Progenitor cell of endocrine pancreas (in vitro differentiated cells): ENCODE data around the gene SDK2. TPM values are rescaled to one million over a fixed set of nuclear protein-coding genes. Genes with fewer than 3 reads are reported as not detected.
"Not testable (repeated sequence)": the region's sequence is repeated elsewhere in the genome, so short reads cannot be mapped to it uniquely, and the experiment has no call there.

ENCODE experiments used
- DNase-seq: peaks from one replicate; pipeline ENCODE4 v3.0.0; 2021; ENCODE audit warnings: low spot score; ENCODE audit not compliant: unreplicated experiment
- H3K27ac Mint-ChIP-seq: 2 replicates; pipeline ENCODE4 v1.8.0; 2021; ENCODE audit warnings: mild to moderate bottlenecking, moderate library complexity, mixed read lengths
- H3K27me3 Mint-ChIP-seq: 2 replicates; pipeline ENCODE4 v1.8.0; 2021; ENCODE audit warnings: mixed read lengths
- H3K36me3 Mint-ChIP-seq: 2 replicates; pipeline ENCODE4 v1.8.0; 2022; ENCODE audit warnings: mixed read lengths; ENCODE audit not compliant: insufficient read depth
- H3K4me1 Mint-ChIP-seq: 2 replicates; pipeline ENCODE4 v1.8.0; 2021; ENCODE audit warnings: low read depth, mixed read lengths
- H3K4me3 Mint-ChIP-seq: 2 replicates; pipeline ENCODE4 v1.8.0; 2021; ENCODE audit warnings: low read depth, mild to moderate bottlenecking, moderate library complexity, mixed read lengths
- H3K9me3 Mint-ChIP-seq: 2 replicates; pipeline ENCODE4 v1.8.0; 2021; ENCODE audit warnings: low read depth, mixed read lengths
- total RNA-seq: library from RNA; stranded (reverse); gene quantifications from 2 replicates; pipeline ENCODE4 v1.2.1, GENCODE V29; 2021
- TF ChIP-seq, protein P1 (sequence below): fragments of 200-600 bp; sonication (generic); IDR thresholded peaks from one replicate; pipeline ENCODE4 v1.5.0; 2021; ENCODE audit warnings: antibody characterized with exemption, mild to moderate bottlenecking; ENCODE audit not compliant: unreplicated experiment

The SDK2 gene
- total RNA-seq, 1 donor from 2014 or later, result 6.7 TPM

GRCh38 chr17:73311781-73312641, 332.2 kb downstream of the SDK2 start, which contains the start of gene CDC42EP4:
CDC42EP4 (minus strand) TSS chr17:73312001; CDS start chr17:73286500, 25,501 bp downstream.
- peaks cover 9% of the 10 kb centered on the region for H3K27me3 Mint-ChIP-seq
- TF ChIP-seq, protein P1, sequence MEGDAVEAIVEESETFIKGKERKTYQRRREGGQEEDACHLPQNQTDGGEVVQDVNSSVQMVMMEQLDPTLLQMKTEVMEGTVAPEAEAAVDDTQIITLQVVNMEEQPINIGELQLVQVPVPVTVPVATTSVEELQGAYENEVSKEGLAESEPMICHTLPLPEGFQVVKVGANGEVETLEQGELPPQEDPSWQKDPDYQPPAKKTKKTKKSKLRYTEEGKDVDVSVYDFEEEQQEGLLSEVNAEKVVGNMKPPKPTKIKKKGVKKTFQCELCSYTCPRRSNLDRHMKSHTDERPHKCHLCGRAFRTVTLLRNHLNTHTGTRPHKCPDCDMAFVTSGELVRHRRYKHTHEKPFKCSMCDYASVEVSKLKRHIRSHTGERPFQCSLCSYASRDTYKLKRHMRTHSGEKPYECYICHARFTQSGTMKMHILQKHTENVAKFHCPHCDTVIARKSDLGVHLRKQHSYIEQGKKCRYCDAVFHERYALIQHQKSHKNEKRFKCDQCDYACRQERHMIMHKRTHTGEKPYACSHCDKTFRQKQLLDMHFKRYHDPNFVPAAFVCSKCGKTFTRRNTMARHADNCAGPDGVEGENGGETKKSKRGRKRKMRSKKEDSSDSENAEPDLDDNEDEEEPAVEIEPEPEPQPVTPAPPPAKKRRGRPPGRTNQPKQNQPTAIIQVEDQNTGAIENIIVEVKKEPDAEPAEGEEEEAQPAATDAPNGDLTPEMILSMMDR, result no peak
- peak; percentile 90 for DNase-seq
- peaks cover 1% of the 10 kb centered on the region for H3K36me3 Mint-ChIP-seq
- H3K4me3 Mint-ChIP-seq, result peak within 1 kb of the TSS; percentile 98
- H3K4me1 Mint-ChIP-seq, result peaks cover 22% of the 10 kb centered on the region
- H3K9me3 Mint-ChIP-seq, result no peaks in the 10 kb centered on the region
- H3K27ac Mint-ChIP-seq, result peak within 1 kb of the TSS; percentile 96

DNA sequence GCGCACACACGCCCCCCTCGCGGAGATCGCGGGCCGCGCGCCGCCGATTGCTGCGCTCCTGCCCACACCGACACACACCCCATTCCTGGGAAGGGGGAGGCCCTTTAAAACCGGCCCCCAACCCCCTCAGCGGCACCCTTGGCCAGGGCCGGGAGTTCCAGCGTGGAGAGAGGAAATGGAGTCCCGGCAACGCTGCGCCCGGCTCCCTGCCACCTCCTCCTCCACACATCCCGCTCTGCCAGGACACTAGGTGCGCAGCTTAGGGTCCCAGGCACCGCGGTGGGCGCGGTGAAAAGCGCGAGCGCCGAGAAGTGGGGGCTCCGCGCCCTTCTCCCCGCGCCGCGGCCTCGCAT, 332.8 kb downstream of the SDK2 start:
- H3K9me3 Mint-ChIP-seq, result no peaks in the 10 kb centered on the region
- H3K4me3 Mint-ChIP-seq, result peak overlapping the region; percentile 98
- peaks cover 25% of the 10 kb centered on the region for H3K4me1 Mint-ChIP-seq
- peak; percentile 44 for DNase-seq
- TF ChIP-seq, protein P1, result no peak
- H3K27ac Mint-ChIP-seq, result peak overlapping the region; percentile 96
- peaks cover 1% of the 10 kb centered on the region for H3K36me3 Mint-ChIP-seq
- peaks cover 9% of the 10 kb centered on the region for H3K27me3 Mint-ChIP-seq

DNA sequence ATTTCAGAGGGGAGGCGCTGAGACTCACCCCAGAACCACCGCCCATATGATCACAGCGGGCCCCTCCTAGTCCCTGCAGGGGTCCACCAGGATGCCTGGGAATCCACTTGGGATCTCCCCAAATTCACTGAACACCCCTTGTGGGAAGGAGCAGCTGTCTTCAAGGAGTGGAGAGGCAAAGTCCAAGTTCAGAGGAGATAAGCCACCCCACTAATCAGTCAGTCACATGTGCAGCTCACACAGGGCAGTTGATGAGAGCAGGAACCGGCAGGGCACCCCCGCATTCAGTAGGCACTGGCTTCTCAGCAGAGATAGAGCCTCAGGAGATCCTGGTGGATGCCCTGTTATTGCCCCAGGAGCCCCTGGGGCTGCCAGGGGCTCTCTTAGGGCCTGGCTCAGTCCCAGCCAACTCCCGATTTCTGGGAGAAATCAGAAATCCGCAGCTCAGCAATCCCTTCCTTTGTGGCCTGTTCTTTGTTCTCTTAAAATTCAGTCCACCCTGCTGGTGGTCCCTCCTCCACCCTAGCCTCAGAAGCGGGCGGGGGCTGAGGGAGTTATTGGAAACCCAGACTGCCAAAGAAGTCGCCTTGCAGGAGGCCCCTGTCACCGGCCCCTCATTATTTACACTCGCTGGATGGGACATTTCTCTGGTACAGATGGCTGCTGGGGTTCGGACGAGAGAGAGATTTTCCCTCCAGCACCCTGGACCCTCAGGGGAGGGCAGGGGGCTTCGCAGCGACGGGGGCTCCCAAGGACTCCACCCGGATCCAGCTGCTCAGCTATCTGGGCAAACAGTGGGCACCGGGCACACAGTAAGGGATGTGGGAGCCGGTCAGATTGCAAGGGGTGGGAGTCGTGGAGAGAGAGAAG, 334.3 kb downstream of the SDK2 start:
- peaks cover 6% of the 10 kb centered on the region for H3K27me3 Mint-ChIP-seq
- H3K4me3 Mint-ChIP-seq, result peak overlapping the region; percentile 98
- H3K4me1 Mint-ChIP-seq, result peaks cover 37% of the 10 kb centered on the region
- no peaks in the 10 kb centered on the region for H3K9me3 Mint-ChIP-seq
- H3K27ac Mint-ChIP-seq, result peak overlapping the region; percentile 100
- TF ChIP-seq, protein P1, result no peak
- peaks cover 1% of the 10 kb centered on the region for H3K36me3 Mint-ChIP-seq
- DNase-seq, result no peak

DNA sequence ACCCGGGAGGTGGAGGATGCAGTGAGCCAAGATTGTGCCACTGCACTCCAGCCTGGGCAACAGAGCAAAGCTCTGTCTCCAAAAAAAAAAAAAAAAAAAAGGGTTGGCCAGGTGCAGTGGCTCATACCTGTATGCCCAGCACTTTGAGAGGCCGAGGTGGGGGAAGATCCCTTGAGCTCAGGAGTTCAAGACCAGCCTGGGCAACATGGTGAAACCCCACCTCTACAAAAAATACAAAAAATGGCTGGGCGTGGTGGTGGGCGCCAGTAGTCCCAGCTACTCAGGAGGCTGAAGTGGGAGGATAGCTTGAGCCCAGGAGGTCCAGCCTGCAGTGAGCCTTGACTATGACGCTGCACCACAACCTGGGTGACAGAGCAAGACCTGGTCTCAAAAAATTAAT, 335.3 kb downstream of the SDK2 start:
- not testable (repeated sequence) for H3K4me3 Mint-ChIP-seq

DNA sequence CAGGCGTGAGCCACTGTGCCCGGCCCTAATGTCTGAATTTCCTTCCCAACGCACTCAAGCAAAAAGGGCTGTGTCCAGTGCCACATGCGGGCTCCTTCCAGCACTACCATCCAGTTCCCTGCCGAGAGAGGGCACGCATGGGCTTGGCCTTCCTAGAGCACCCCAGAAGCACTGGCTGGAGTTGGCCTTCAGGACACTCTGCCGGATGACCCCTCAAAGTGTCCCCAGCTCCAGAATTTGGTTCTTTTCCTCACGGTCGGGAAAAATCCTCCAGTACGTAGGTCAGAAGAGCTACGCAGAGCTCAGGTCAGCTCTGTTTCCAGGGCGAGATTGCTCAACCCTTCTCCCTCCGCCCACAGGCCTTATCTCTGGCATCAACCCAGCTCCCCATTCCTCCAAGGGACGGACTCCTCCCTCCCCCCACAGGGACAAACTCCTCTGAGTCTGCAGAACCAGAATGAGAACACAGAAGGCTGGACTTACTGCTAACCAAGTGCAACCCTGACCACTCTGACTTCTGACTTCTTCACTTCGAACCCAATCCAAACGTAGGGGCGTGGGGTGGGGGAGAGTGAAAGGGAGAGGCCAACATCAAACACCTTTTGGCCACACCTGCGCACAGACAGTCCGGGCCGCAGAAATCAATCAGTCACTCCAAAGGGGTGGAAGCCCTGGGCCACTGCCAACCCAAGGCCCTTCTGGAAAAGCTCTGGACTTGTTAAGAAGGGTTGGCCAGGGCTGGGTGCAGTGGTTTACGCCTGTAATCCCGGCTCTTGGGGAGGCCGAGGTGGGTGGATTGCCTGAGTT, 336.0 kb downstream of the SDK2 start:
- H3K27me3 Mint-ChIP-seq, result peaks cover under 1% of the 10 kb centered on the region
- H3K4me3 Mint-ChIP-seq, result peak overlapping the region; percentile 60
- DNase-seq, result no peak
- H3K9me3 Mint-ChIP-seq, result no peaks in the 10 kb centered on the region
- H3K4me1 Mint-ChIP-seq, result peaks cover 46% of the 10 kb centered on the region
- H3K27ac Mint-ChIP-seq, result peak overlapping the region; percentile 79
- TF ChIP-seq, protein P1, result no peak
- peaks cover 4% of the 10 kb centered on the region for H3K36me3 Mint-ChIP-seq

More for the DNA sequence above, 335.3 kb downstream of the SDK2 start:
- H3K27me3 Mint-ChIP-seq, H3K27ac Mint-ChIP-seq, H3K9me3 Mint-ChIP-seq, DNase-seq, H3K36me3 Mint-ChIP-seq: not testable (repeated sequence)
- H3K4me1 Mint-ChIP-seq, result peaks cover 45% of the 10 kb centered on the region
